Pancreas (tissue), 10 donors: ENCODE results near the gene PCDHGA1. TPM values are rescaled to one million over a fixed set of nuclear protein-coding genes. Genes with fewer than 3 reads are reported as not detected.
A peak's percentile ranks its signal among the peaks of the same experiment; 100 is the strongest.
"Not testable (repeated sequence)": the region's sequence is repeated elsewhere in the genome, so short reads cannot be mapped to it uniquely, and the experiment has no call there.

Experiments used
- ATAC-seq, 4 donors: fragments of 200-7000 bp; cut with Tn5 transposase; one replicate each; pipeline versions ENCODE4 v1.8.0 to v1.9.1; 2020; ENCODE audit warnings: mild to moderate bottlenecking in 4 of 4, moderate library complexity in 4 of 4
- DNase-seq, 6 donors: peaks; one replicate each; pipeline ENCODE4 v3.0.0-alpha.2; 2020
- FAIRE-seq: peaks from 2 replicates; lab custom pipeline; 2012; peaks lifted over from hg19 to GRCh38; lab: Jason Lieb, UNC
- H3K27ac ChIP-seq, 4 donors: fragments of 200-600 bp; sonication (generic); 1 replicate in 3 of 4; 2 replicates in 1 of 4; pipeline versions ENCODE4 v1.5.0 to v1.8.0; 2020
- H3K27me3 ChIP-seq, 4 donors: fragments of 200-600 bp; one replicate each; pipeline ENCODE4 v1.8.0; 2021
- H3K36me3 ChIP-seq, 3 donors: fragments of 200-600 bp; sonication (generic) in 1 of 3; one replicate each; pipeline versions ENCODE4 v1.5.0 to v1.8.0; 2020 to 2021
- H3K4me1 ChIP-seq, 3 donors: fragments of 200-600 bp; one replicate each; pipeline ENCODE4 v1.8.0; 2021
- H3K4me3 ChIP-seq, 4 donors: fragments of 200-600 bp; sonication (generic) in 2 of 4; one replicate each; pipeline versions ENCODE4 v1.5.0 to v1.8.0; 2020 to 2021
- H3K9me3 ChIP-seq, 4 donors: fragments of 200-600 bp; one replicate each; pipeline ENCODE4 v1.8.0; 2021
- WGBS, 2 donors: extraction: QIAGEN DNeasy Blood & Tissue Kit; methylation state at CpG; one replicate each; pipeline ENCODE4 v1.1.7; 2013; 5-methylcytosine and 5-hydroxymethylcytosine counted together
- intact Hi-C, 3 donors: fragments of 100-400 bp; cut with DNase I; formaldehyde crosslinking; loops; one replicate each; pipeline versions ENCODE4 v1.11.1 to v1.14.2; 2022
- polyA plus RNA-seq, 2 donors: library from polyadenylated mRNA; stranded (reverse); fragments of 200-250 nt; gene quantifications; one replicate each; pipeline ENCODE4 v1.2.3, GENCODE V29; 2013
- total RNA-seq, 6 donors: library from RNA; stranded (reverse); fragmentation: NEBNext Ultra II Directional in 4 of 6; extraction: Animal tissue kit (Norgen Biotek cat#: 25700) in 4 of 6; gene quantifications; one replicate each; pipeline versions ENCODE4 v1.2.1 to v1.2.4, GENCODE V29; 2021 to 2023
- TF ChIP-seq, protein P1 (sequence below), 4 donors: fragments of 200-600 bp; sonication (generic) in 3 of 4; IDR thresholded peaks; one replicate each; pipeline versions ENCODE4 v1.5.0 to v1.8.0; 2021; ENCODE audit warnings: antibody characterized with exemption in 4 of 4
- donor health status: healthy with polysubstance abuse.
- donor health status: DM: no; HTN: no; CAD: no; lungs with moderate emphysema.
- donor health status: DM: no; HTN: no; CAD: no.
- donor health status: control.
- donor health status: control.
- donor health status: Bipolar disorder and iron deficiency.
- donor health status: DM: yes; HTN: yes; CAD: no.
- donor health status: DM: no; HTN: no; CAD: no.
- donor health status: DM: no; HTN: no; CAD: no.
- donor health status: DM: yes; HTN: yes; CAD: no.

PCDHGA1 gene
- total and polyA plus RNA-seq, 8 donors = 0.19 to 0.67 (median 0.32) TPM

DNA sequence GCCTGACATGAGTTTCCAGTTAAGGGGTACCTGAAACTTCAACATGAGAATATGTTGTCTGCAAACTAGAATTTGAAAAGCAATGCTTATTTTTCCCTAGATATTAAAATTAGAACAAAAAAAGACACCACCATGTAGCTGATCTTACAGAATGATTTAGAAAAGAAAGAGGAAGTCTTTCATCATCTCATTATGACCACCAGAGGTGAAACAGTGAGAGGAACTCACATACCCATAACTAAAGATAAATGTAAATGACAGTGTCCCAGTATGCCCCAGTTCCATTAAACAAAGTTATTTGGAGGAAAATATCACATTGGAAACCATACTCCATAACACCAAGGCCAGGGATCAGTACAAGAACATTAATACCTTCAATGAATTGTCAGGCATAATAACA, 16.6 kb upstream of the PCDHGA1 start:
- intact Hi-C loops = no loop called here
- Histone ChIP-seq H3K27me3 (no peaks in the 10 kb centered on the region), H3K36me3 (peaks cover 0 to 16% (median 0%) of the 10 kb centered on the region in 3 donors), H3K4me3 (no peak overlapping the region), H3K4me1 (no peaks in the 10 kb centered on the region), H3K27ac (no peak overlapping the region), H3K9me3 (peaks cover 0 to 31% (median 3%) of the 10 kb centered on the region in 4 donors)
- TF ChIP-seq, protein P1, sequence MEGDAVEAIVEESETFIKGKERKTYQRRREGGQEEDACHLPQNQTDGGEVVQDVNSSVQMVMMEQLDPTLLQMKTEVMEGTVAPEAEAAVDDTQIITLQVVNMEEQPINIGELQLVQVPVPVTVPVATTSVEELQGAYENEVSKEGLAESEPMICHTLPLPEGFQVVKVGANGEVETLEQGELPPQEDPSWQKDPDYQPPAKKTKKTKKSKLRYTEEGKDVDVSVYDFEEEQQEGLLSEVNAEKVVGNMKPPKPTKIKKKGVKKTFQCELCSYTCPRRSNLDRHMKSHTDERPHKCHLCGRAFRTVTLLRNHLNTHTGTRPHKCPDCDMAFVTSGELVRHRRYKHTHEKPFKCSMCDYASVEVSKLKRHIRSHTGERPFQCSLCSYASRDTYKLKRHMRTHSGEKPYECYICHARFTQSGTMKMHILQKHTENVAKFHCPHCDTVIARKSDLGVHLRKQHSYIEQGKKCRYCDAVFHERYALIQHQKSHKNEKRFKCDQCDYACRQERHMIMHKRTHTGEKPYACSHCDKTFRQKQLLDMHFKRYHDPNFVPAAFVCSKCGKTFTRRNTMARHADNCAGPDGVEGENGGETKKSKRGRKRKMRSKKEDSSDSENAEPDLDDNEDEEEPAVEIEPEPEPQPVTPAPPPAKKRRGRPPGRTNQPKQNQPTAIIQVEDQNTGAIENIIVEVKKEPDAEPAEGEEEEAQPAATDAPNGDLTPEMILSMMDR (IDR thresholded peaks at IDR 0.05) = no peak
- ATAC-seq (no peak), DNase-seq (no peak), FAIRE-seq (no peak)

DNA sequence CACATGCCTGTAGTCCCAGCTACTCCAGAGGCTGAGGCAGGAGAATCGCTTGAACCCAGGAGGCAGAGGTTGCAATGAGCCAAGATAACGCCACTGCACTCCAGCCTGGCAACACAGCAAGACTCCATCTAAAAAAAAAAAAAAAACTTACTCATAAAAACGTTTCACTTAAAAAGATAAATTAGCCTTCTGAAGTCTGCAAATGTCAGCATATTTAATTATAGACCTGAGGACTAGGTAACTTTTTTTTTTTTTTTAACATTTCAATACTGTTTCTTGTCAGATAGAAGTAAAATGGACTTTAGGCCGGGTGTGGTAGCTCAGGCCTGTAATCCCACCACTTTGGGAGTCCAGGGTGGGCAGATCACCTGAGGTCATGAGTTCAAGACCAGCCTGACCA, 13.4 kb upstream of the PCDHGA1 start:
- H3K27ac ChIP-seq, intact Hi-C loops, ATAC-seq, DNase-seq, H3K4me1 ChIP-seq, FAIRE-seq, H3K4me3 ChIP-seq, H3K27me3 ChIP-seq: not testable (repeated sequence)
- Histone ChIP-seq H3K36me3 (peaks cover 0 to 16% (median 0%) of the 10 kb centered on the region in 3 donors), H3K9me3 (peaks cover 0 to 34% (median 10%) of the 10 kb centered on the region in 4 donors)
- 82 to 86% methylated on average over 4 of the region's 4 CpGs for WGBS, 2 donors

DNA sequence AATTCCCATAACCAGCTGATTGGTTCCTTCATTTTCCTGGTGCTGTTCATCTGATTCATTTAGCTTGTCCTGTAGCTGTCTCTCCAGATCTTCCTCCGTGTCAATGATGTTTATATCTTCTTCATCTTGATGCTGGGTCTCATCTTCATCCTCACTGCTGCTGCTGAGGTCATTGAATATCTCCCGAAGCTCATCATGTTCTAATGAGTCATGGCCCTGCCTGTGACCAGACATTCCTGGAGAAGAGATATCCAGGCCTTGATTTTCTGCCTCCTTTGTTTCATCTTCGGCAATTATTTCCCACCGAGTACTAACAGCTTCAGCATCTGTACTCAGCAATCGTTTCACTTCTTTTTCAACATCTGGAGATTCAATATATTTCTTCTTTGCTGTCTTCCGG, 11.1 kb upstream of the PCDHGA1 start:
- intact Hi-C loops = no loop called here
- Histone ChIP-seq H3K36me3 (peaks cover 0 to 16% (median 0%) of the 10 kb centered on the region in 3 donors), H3K27me3 (no peaks in the 10 kb centered on the region), H3K27ac (no peak overlapping the region), H3K4me3 (no peak overlapping the region), H3K9me3 (peaks cover 0 to 34% (median 10%) of the 10 kb centered on the region in 4 donors), H3K4me1 (no peaks in the 10 kb centered on the region)
- FAIRE-seq (no peak), ATAC-seq (no peak), DNase-seq (no peak)
- TF ChIP-seq, protein P1 (IDR thresholded peaks at IDR 0.05) = no peak
- WGBS, 2 donors = 98 to 99% methylated on average over 6 of the region's 6 CpGs

DNA sequence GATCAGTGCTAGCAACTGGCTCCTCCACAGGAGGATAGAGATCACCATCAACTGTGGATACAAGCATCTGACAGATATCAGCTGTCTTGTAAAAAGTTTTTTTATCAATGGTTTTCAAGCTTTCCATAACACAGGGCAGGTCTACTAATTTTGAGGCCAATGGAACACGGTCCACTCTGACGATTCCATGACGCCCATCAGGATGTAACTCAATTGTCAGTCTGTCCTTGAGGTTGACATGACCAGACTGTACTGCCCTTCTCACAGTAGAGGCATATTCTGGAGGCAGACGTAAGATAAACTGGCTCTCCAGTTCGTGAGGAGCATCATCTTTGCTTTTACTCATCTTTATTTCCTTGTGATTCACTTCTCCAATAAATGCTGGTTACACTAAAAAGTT, 10.6 kb upstream of the PCDHGA1 start:
- WGBS, 2 donors = 70 to 73% methylated on average over 5 of the region's 5 CpGs
- Histone ChIP-seq H3K4me3 (peak overlapping the region; percentile 63 to 74 (median 71)), H3K27ac (peak overlapping the region in 2 of 4 donors; percentile 85 to 91), H3K36me3 (peaks cover 0 to 16% (median 0%) of the 10 kb centered on the region in 3 donors), H3K9me3 (peaks cover 0 to 34% (median 10%) of the 10 kb centered on the region in 4 donors), H3K27me3 (no peaks in the 10 kb centered on the region), H3K4me1 (no peaks in the 10 kb centered on the region)
- no peak for DNase-seq
- intact Hi-C loops = no loop called here
- FAIRE-seq = no peak
- no peak for ATAC-seq
- TF ChIP-seq, protein P1 (IDR thresholded peaks at IDR 0.05) = no peak

DNA sequence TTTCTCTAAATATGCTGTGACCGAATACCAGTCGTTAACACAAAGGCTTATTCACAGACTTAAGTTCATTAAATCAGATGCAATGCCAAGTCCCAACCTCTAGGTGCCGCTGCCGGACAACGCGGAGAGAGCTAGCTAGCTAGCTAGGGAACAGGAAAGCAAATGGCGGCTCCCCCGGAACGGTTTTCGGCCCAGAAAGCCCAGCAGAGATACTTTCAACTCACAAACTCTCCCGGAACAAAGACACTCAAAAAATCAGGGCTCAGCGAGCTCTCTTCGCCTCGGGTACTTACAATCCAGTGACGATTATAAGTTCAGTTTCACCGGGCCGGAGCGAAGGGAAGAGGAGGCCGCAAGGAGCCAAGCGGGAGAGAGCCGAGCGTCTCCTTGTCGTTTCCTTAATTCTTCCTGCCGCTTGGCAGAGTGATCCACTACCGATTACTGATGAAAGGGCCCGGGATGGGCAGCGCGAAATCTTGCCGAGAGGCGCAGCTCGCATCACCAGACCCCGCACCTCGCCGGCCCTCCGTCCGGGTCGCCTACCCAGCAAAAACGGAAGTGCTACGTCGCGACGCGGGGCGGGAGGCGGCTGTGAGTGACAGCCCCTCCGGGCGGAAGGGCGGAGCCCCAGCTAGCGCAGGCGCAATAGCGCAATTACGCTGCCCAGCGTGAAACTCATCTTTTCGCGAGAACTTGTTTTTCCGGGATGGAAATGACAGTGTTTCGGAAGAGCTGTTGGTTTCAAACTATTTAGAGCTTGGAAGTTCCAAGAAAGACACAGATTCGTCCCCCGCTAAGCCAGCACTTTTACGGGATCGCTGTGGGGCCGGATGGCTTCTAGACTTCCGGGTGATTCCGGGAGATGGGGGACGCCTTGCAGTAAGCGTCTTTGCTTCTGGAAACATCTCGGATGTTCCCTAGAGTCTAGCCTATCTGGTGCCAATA, 9.8 kb upstream of the PCDHGA1 start, which contains the start of gene TAF7:
Gene TAF7 (minus strand): TSS at position 560 of the 945 bp plus-strand sequence. CDS start 740 bp downstream, outside the sequence.
- Histone ChIP-seq H3K4me1 (no peaks in the 10 kb centered on the region), H3K36me3 (peaks cover 0 to 16% (median 0%) of the 10 kb centered on the region in 3 donors), H3K9me3 (peaks cover 0 to 33% (median 9%) of the 10 kb centered on the region in 4 donors), H3K4me3 (peak within 1 kb of the TSS; percentile 63 to 74 (median 71)), H3K27me3 (no peaks in the 10 kb centered on the region), H3K27ac (peak within 1 kb of the TSS; percentile 85 to 94 (median 92))
- FAIRE-seq = no peak
- TF ChIP-seq, protein P1 (IDR thresholded peaks at IDR 0.05) = peak; percentile 45 to 74 (median 64)
- WGBS, 2 donors = 1% methylated on average over 67 of the region's 67 CpGs
- ATAC-seq = peak; percentile 98 to 100 (median 100)
- intact Hi-C loops = no loop called here
- DNase-seq = peak; percentile 87 to 97 (median 92)
